ENCODE results near the gene WDFY4. TPM values are rescaled to one million over a fixed set of nuclear protein-coding genes. Genes with fewer than 3 reads are reported as not detected.

The WDFY4 gene
- total and polyA plus RNA-seq, 2 of the 13 experiments (the other 11 are each of a cell fraction or from before 2014, with no cell fraction given) = not detected

DNA sequence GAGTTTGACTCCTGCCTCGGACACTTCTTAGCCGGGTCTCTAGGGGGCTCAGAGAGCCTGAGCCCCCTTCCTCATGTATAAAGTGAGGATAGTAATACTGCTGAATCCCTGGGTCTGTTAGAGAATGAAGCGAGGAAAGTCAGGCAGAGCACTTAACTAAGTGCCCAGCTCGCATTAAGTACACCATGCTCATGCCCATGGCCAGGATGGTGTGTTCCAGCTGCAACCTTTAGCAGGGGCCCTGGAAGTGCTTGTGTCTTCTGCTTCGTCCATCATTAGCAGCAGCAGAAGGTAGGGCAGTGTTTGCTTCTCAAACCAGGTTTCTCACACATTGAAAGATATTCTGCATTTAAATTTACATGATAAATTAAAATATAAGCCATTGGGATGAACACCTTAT is 27.3 kb upstream of the WDFY4 start:
- no peak for ATAC-seq

DNA sequence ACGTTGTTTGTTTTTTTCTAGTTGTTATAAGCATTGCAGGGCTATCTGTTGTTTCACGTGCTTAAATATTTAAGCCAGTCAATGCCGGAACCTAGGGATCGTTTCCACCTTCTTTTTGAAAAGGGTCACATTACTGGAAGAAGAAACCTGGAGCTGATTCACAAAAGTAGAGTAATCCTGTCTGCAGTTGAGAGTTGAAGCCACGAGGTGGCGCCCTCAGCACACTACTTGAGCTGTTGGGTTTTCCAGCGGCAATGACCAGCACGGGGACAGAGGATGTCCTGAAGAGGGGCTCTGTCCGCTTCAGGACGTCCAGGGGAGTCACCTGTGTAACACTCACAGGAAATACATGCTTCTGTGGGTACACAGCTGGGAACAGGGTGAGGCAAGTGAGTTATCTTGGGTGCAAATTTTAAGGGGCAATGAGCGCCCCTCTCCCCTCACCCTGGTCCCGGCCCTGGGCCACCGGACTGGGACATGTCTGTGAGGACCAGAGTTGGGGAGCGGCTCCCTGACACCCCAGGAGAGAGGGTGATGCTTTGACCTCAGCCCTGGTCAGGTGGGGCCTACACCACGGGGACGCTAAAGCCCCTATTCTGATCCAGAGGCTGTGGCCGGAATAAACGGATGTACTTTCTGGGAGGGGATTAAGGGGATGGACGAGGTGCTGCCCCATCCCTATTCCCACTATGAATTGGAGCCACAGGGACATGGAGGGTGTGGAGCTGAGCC is 26.3 kb upstream of the WDFY4 start:
- Histone ChIP-seq H3K27me3 (ENCODE audit: control insufficient read depth in 1 of 2, insufficient read depth in 2 of 2, low read length in 2 of 2) (peaks cover 4 to 19% of the 10 kb centered on the region in 2 experiments; a peak in 4 of 5 replicates), H3K4me1 (ENCODE audit: insufficient read depth, low read length) (peaks cover 16% of the 10 kb centered on the region), H3K4me3 (replicated peaks in 1 of 3; ENCODE audit: insufficient read depth in 1 of 3, low read depth in 2 of 3, low read length in 3 of 3) (no peak overlapping the region), H3K27ac (ENCODE audit: extremely low read length, insufficient read depth, low read length) (no peak overlapping the region), H3K9ac (ENCODE audit: insufficient read depth, low read depth, low read length) (no peak overlapping the region), H3K36me3 (replicated peaks in 1 of 2; ENCODE audit: control insufficient read depth in 1 of 2, insufficient read depth in 2 of 2, low read length in 2 of 2) (no peaks in the 10 kb centered on the region), H4K20me1 (ENCODE audit: insufficient read depth, low read length) (no peaks in the 10 kb centered on the region), H3K79me2 (ENCODE audit: insufficient read depth, low read length) (no peaks in the 10 kb centered on the region), H2AFZ (ENCODE audit: low read length) (no peak overlapping the region), H3K4me2 (ENCODE audit: low read depth, low read length) (no peak overlapping the region), H3K9me3 (ENCODE audit: low read length) (no peaks in the 10 kb centered on the region)
- BruUV-seq (replicated peaks) = no TSS peak
- TF ChIP-seq, protein P1, sequence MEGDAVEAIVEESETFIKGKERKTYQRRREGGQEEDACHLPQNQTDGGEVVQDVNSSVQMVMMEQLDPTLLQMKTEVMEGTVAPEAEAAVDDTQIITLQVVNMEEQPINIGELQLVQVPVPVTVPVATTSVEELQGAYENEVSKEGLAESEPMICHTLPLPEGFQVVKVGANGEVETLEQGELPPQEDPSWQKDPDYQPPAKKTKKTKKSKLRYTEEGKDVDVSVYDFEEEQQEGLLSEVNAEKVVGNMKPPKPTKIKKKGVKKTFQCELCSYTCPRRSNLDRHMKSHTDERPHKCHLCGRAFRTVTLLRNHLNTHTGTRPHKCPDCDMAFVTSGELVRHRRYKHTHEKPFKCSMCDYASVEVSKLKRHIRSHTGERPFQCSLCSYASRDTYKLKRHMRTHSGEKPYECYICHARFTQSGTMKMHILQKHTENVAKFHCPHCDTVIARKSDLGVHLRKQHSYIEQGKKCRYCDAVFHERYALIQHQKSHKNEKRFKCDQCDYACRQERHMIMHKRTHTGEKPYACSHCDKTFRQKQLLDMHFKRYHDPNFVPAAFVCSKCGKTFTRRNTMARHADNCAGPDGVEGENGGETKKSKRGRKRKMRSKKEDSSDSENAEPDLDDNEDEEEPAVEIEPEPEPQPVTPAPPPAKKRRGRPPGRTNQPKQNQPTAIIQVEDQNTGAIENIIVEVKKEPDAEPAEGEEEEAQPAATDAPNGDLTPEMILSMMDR (CRISPR knock-in tag; IDR thresholded peaks at IDR 0.05) = peak; percentile 90
- peak; percentile 91 for TF ChIP-seq STAG1 (CRISPR knock-in tag; IDR thresholded peaks at IDR 0.05)
- peak; percentile 57; the same call in 1 of the 2 replicates for TF ChIP-seq SMC3 (IDR thresholded peaks at IDR 0.05; ENCODE audit: low read length)
- peak; percentile 33; the same call in 1 of the 2 replicates for TF ChIP-seq PITX1 (CRISPR knock-in tag; IDR thresholded peaks at IDR 0.05)
- TF ChIP-seq STAT5B (CRISPR knock-in tag; IDR thresholded peaks at IDR 0.05) = no peak
- peak; percentile 63; the same call in 1 of the 2 replicates for TF ChIP-seq RAD21 (CRISPR knock-in tag; IDR thresholded peaks at IDR 0.05)
- TF ChIP-seq XRCC5 (optimal IDR thresholded peaks at IDR 0.05; ENCODE audit: low read length) = peak; percentile 70
- TF ChIP-seq, protein P2, sequence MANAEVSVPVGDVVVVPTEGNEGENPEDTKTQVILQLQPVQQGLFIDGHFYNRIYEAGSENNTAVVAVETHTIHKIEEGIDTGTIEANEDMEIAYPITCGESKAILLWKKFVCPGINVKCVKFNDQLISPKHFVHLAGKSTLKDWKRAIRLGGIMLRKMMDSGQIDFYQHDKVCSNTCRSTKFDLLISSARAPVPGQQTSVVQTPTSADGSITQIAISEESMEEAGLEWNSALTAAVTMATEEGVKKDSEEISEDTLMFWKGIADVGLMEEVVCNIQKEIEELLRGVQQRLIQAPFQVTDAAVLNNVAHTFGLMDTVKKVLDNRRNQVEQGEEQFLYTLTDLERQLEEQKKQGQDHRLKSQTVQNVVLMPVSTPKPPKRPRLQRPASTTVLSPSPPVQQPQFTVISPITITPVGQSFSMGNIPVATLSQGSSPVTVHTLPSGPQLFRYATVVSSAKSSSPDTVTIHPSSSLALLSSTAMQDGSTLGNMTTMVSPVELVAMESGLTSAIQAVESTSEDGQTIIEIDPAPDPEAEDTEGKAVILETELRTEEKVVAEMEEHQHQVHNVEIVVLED (CRISPR knock-in tag; IDR thresholded peaks at IDR 0.05; ENCODE audit: borderline replicate concordance) = no peak
- intact Hi-C loops (cut with micrococcal nuclease; ENCODE audit: unreplicated experiment) (loop anchor here (2.0 to 5.0 kb wide), 3 partner anchors 296 to 860 kb away; no protein-coding TSS in a partner anchor), in situ Hi-C loops (cut with HindIII; ENCODE audit: extremely low pct_ligation_motif_present, low pct_unique_long_range_greater_than_20kb) (loop anchor here (5.0 to 25.0 kb wide), 4 partner anchors 106 to 856 kb away; no protein-coding TSS in a partner anchor)
- peak; percentile 57 for FAIRE-seq
- peak; percentile 46 for ATAC-seq
- 22% methylated on average over 13 of the region's 19 CpGs for WGBS (ENCODE audit: low lambda C conversion rate)
- ChIA-PET CTCF (ENCODE audit: low intra/inter-chr PET ratio, low total read pairs) (interaction anchor here (0.7 to 1.0 kb wide), 2 partner anchors 295 to 506 kb away, joined by 3 to 5 read pairs; no protein-coding TSS in a partner anchor), POLR2A (no interaction called here)
- peak; percentile 56 for DNase-seq (ENCODE audit: low spot score)

More for the DNA sequence above, 27.3 kb upstream of the WDFY4 start:
- TF ChIP-seq TARDBP (CRISPR knock-in tag; IDR thresholded peaks at IDR 0.05) (no peak), ZEB1 (IDR thresholded peaks at IDR 0.05; ENCODE audit: insufficient replicate concordance, low read depth) (no peak), CEBPB (IDR thresholded peaks at IDR 0.05; ENCODE audit: borderline replicate concordance, low read depth, low read length) (no peak), REL (CRISPR knock-in tag; conservative IDR thresholded peaks at IDR 0.05) (no peak), MTF1 (CRISPR knock-in tag; IDR thresholded peaks at IDR 0.05) (no peak), RORA (CRISPR knock-in tag; IDR thresholded peaks at IDR 0.05) (no peak)
- no peak overlapping the region for H2AFZ ChIP-seq (ENCODE audit: low read length)
- H3K27ac ChIP-seq (ENCODE audit: extremely low read length, insufficient read depth, low read length) = no peak overlapping the region
- no peak overlapping the region for H3K9ac ChIP-seq (ENCODE audit: insufficient read depth, low read depth, low read length)
- H3K36me3 ChIP-seq (replicated peaks in 1 of 2; ENCODE audit: control insufficient read depth in 1 of 2, insufficient read depth in 2 of 2, low read length in 2 of 2) = no peaks in the 10 kb centered on the region
- no peak for DNase-seq (ENCODE audit: low spot score)
- H3K9me3 ChIP-seq (ENCODE audit: low read length) = no peaks in the 10 kb centered on the region
- FAIRE-seq = no peak
- intact Hi-C loops (cut with micrococcal nuclease; ENCODE audit: unreplicated experiment) = loop anchor here (5.0 kb wide), 2 partner anchors 295 to 325 kb away; no protein-coding TSS in a partner anchor
- H4K20me1 ChIP-seq (ENCODE audit: insufficient read depth, low read length) = no peaks in the 10 kb centered on the region
- BruUV-seq (replicated peaks) = no TSS peak
- no peaks in the 10 kb centered on the region for H3K79me2 ChIP-seq (ENCODE audit: insufficient read depth, low read length)
- peaks cover 16% of the 10 kb centered on the region for H3K4me1 ChIP-seq (ENCODE audit: insufficient read depth, low read length)
- 4% methylated on average over 3 of the region's 5 CpGs for WGBS (ENCODE audit: low lambda C conversion rate)
- in situ Hi-C loops (cut with HindIII; ENCODE audit: extremely low pct_ligation_motif_present, low pct_unique_long_range_greater_than_20kb) = loop anchor here (5.0 to 25.0 kb wide), 4 partner anchors 105 to 857 kb away; no protein-coding TSS in a partner anchor
- H3K27me3 ChIP-seq (ENCODE audit: control insufficient read depth in 1 of 2, insufficient read depth in 2 of 2, low read length in 2 of 2) = peaks cover 4 to 19% of the 10 kb centered on the region in 2 experiments; a peak in 4 of 5 replicates
- H3K4me3 ChIP-seq (replicated peaks in 1 of 3; ENCODE audit: insufficient read depth in 1 of 3, low read depth in 2 of 3, low read length in 3 of 3) = no peak overlapping the region
- ChIA-PET POLR2A (no interaction called here), CTCF (ENCODE audit: low intra/inter-chr PET ratio, low total read pairs) (interaction anchor here (0.9 to 2.5 kb wide), 2 partner anchors 106 to 294 kb away, joined by 6 to 20 read pairs; no protein-coding TSS in a partner anchor)
- no peak overlapping the region for H3K4me2 ChIP-seq (ENCODE audit: low read depth, low read length)

Data from HepG2 (cell line).